ENCODE results near the gene AAMP.
"Not testable (repeated sequence)": the region's sequence is repeated elsewhere in the genome, so short reads cannot be mapped to it uniquely, and the experiment has no call there.

The AAMP gene, protein sequence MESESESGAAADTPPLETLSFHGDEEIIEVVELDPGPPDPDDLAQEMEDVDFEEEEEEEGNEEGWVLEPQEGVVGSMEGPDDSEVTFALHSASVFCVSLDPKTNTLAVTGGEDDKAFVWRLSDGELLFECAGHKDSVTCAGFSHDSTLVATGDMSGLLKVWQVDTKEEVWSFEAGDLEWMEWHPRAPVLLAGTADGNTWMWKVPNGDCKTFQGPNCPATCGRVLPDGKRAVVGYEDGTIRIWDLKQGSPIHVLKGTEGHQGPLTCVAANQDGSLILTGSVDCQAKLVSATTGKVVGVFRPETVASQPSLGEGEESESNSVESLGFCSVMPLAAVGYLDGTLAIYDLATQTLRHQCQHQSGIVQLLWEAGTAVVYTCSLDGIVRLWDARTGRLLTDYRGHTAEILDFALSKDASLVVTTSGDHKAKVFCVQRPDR

DNA sequence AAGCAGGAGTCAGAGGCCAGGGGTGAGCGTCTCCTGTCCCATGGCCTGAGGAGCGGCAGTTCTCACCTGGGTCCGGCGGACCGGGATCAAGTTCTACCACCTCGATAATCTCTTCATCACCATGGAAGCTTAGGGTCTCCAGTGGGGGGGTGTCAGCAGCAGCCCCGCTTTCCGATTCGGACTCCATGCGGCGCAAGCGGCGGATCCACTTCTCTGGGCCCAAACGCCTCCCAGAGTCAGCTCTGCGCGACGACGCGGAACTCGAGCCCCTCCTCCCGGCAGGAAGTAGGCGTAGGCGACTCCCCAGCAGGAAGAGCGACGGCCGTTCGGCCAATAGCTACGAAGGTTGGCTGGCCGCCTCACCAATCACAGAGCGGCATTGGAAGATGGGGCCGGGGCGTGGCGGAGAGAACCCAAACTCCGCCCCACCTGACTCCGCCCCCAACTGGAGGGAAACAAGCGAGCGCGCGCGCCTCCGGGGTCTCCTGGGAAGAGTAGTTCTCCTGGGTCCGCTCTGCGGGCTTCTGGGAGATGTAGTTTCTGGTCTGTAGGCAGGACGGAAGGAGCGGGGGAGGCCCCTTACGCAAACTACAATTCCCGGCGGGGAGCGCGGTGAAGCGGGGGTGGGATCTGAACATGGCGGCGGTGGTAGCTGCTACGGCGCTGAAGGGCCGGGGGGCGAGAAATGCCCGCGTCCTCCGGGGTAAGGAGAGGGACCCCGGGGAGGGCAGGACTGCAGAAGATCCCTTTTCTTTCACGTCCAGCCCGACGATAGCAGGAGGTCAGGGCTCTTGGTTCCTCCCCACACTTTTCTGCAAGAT lies at the start of gene AAMP, which contains the start of gene PNKD:
AAMP (minus strand) TSS at position 238 of the 821 bp plus-strand sequence; CDS start at position 187, 51 bp downstream.
PNKD (plus strand) TSS at position 620 of the 821 bp plus-strand sequence; CDS start at position 637, 17 bp downstream.
- H3K27me3 Mint-ChIP-seq, result no peaks in the 10 kb centered on the region

DNA sequence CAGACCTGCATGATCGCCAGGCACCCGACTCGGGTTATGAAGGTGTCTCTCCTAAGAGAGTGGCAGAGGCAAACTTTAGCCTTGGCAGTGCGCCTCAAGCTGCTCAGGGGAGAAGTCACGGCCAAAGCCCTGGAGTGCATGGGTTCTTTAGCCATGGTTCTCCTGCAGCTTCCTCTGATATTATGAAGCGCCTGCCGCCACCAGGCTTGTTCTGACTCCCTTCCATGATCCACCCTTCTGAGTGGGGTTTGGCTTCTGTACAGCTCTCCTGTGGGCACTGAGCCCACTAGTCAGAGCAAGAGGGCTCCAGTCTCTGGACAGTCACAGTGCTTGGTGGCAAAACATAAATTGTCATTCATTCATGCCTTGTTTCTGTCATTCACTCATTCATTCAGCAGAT lies 48.3 kb upstream of the AAMP start:
- Mint-ChIP-seq H3K36me3 (peaks cover 2% of the 10 kb centered on the region), H3K27me3 (no peaks in the 10 kb centered on the region), H3K27ac (no peak overlapping the region), H3K4me3 (no peak overlapping the region), H3K9me3 (ENCODE audit: low read depth) (no peaks in the 10 kb centered on the region), H3K4me1 (ENCODE audit: low read depth) (peaks cover 59% of the 10 kb centered on the region)

More for the DNA sequence above, at the start of gene AAMP, which contains the start of gene PNKD:
- Mint-ChIP-seq H3K36me3 (peaks cover 6% of the 10 kb centered on the region), H3K9me3 (ENCODE audit: low read depth) (no peaks in the 10 kb centered on the region), H3K27ac (peak within 1 kb of the TSS; percentile 90), H3K4me3 (peak within 1 kb of the TSS; percentile 95), H3K4me1 (ENCODE audit: low read depth) (peaks cover 45% of the 10 kb centered on the region)

DNA sequence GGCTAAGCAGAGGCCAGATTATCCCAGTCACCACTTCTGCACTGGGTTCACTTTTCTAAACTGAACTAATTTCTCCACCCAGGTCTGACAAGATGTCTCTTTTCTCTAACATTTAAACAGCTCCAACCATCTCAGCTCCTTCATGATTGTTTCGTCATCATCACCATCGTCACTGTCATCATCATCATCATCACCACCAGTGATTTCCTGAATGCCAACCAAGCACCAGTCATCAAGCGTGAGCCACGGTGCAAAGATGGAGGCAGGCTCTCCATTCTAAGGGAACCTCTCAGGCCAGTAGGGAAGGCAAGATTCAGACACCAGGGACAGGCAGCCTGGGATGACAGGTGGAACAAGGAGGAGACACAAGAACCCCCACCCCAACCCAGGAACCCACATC lies 47.9 kb upstream of the AAMP start:
- Mint-ChIP-seq H3K27ac (peak overlapping the region; percentile 41), H3K4me3 (peak overlapping the region; percentile 62)

DNA sequence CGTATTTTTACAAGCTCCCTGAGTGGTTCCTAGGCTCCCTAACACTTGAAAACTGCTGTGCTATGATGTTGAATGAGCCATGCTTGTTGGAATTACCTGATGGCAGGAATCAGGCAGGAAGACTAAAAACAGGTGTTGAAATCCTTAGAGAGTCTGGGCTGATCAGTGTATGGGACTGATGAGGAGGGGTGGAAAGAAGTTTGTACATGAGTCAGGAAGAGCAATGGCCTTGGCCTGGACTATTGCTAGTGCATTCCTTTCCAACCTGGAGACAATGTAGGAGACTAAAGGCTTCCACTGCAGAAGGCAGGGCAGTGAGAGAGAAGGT lies 47.3 kb upstream of the AAMP start:
- Mint-ChIP-seq H3K4me3 (peak overlapping the region; percentile 62), H3K27me3 (no peaks in the 10 kb centered on the region), H3K9me3 (ENCODE audit: low read depth) (no peaks in the 10 kb centered on the region), H3K4me1 (ENCODE audit: low read depth) (peaks cover 54% of the 10 kb centered on the region), H3K36me3 (peaks cover 2% of the 10 kb centered on the region), H3K27ac (peak overlapping the region; percentile 79)

More for the DNA sequence above, 47.9 kb upstream of the AAMP start:
- peaks cover 59% of the 10 kb centered on the region for H3K4me1 Mint-ChIP-seq (ENCODE audit: low read depth)
- peaks cover 2% of the 10 kb centered on the region for H3K36me3 Mint-ChIP-seq
- no peaks in the 10 kb centered on the region for H3K9me3 Mint-ChIP-seq (ENCODE audit: low read depth)
- H3K27me3 Mint-ChIP-seq, result no peaks in the 10 kb centered on the region

DNA sequence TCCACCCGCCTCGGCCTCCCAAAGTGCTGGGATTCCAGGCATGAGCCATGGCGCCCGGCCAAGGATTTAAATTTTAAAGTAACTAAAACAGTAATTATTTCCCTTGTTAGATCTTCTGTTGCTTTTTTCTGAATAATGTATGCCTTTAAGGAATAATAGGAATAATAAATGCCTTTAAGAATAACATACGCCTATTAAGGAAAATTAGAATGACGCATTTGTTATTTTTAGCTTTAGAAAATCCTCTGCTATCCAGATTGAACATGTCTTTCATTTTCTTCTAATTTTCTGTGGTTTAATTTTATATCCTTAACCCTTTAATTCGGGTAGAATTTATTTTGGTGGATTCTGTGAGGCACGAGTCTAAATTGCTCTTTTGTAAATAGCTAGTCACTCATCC lies 45.5 kb upstream of the AAMP start:
- Mint-ChIP-seq H3K27ac (peak overlapping the region; percentile 83), H3K36me3 (peaks cover 2% of the 10 kb centered on the region), H3K27me3 (no peaks in the 10 kb centered on the region), H3K4me1 (ENCODE audit: low read depth) (peaks cover 44% of the 10 kb centered on the region), H3K4me3 (peak overlapping the region; percentile 62), H3K9me3 (ENCODE audit: low read depth) (no peaks in the 10 kb centered on the region)

DNA sequence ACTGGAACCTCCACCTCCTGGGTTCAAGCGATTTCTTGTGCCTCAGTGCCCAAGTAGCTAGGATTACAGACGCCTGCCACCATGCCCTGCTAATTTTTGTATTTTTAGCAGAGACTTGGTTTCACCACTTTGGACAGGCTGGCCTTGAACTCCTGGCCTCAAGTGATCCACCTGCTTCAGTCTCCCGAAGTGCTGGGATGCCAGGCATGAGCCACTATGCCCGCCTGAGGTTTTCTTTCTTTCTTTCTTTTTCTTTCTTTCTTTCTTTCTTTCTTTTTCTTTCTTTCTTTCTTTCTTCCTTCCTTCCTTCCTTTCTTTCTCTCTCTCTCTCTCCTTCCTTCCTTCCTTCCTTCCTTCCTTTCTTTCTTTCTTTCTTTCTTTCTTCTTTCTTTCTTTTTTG lies 44.8 kb upstream of the AAMP start:
- peaks cover 39% of the 10 kb centered on the region for H3K4me1 Mint-ChIP-seq (ENCODE audit: low read depth)
- not testable (repeated sequence) for H3K36me3 Mint-ChIP-seq; H3K9me3 Mint-ChIP-seq (ENCODE audit: low read depth); H3K27me3 Mint-ChIP-seq; H3K27ac Mint-ChIP-seq; H3K4me3 Mint-ChIP-seq

DNA sequence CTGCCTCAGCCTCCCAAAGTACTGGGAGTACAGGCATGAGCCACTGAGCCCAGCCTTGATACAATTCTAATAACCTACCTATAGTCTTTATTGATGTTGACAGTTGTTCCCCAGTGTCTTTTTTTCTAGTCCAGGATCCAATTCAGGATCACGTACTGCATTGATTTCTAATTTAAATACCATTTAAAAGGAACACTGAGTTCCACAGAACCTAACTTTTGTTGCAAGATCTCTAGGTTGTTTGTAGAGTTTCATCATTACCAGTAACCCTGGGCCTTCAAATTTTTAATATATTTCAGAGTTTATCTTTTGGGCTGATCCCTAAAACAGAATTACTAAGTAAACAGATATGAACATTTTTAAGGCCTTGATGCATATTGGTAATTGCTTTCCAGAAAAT lies 43.4 kb upstream of the AAMP start:
- Mint-ChIP-seq H3K36me3 (peaks cover 2% of the 10 kb centered on the region), H3K4me1 (ENCODE audit: low read depth) (peaks cover 36% of the 10 kb centered on the region), H3K27ac (no peak overlapping the region), H3K27me3 (no peaks in the 10 kb centered on the region), H3K4me3 (no peak overlapping the region), H3K9me3 (ENCODE audit: low read depth) (no peaks in the 10 kb centered on the region)

DNA sequence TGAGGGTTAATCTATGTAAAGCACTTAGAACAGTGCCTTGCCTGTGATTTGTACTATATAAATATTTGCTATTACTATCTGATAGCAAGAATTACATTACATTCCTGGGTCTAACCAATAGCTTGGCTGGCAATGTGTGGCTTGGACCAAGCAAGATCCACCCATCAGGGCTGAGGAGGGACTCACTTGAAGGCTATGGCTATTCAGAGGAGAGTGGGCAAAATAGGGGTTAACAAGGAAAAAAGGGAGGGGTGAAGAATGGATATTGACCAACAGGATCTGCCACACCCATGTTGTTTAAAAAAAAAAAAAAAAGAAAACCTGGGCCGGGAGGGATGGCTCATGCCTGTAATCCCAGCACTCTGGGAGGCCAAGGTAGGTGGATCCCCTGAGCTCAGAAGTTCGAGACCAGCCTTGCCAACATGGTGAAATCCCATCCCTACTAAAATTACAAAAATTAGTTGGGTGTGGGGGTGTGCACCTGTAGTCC lies 42.4 kb upstream of the AAMP start:
- H3K36me3 Mint-ChIP-seq, result peaks cover 1% of the 10 kb centered on the region
- no peaks in the 10 kb centered on the region for H3K27me3 Mint-ChIP-seq
- no peak overlapping the region for H3K4me3 Mint-ChIP-seq
- no peak overlapping the region for H3K27ac Mint-ChIP-seq
- H3K4me1 Mint-ChIP-seq (ENCODE audit: low read depth), result peaks cover 36% of the 10 kb centered on the region
- no peaks in the 10 kb centered on the region for H3K9me3 Mint-ChIP-seq (ENCODE audit: low read depth)

DNA sequence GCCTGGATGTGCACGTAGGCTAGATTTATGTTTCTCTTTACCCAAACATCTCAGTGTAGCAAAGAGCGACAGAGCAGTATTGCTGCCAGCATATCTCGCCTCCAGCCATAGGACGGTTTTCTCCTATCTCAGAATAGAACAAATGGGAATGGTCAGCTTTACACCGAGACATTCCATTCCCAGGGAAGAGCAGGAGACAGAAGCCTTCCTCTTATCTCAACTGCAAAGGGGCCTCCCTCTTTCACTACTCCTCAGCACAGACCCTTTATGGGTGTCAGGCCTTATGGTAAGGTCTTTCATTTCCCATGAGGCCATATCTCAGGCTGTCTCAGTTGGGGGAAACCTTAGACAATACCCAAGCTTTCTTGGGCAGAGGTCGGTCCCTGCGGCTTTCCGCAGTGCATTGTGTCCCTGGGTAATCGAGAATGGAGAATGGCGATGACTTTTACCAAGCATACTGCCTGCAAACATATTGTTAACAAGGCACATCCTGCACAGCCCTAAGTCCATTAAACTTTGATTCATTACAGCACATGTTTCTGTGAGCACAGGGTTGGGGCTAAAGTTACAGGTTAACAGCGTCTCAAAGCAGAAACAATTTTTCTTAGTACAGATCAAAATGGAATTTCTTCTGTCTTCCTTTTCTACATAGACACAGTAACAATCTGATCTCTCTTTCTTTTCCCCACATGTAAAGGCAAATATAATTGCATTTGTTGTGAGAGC lies 41.8 kb upstream of the AAMP start:
- peaks cover 30% of the 10 kb centered on the region for H3K4me1 Mint-ChIP-seq (ENCODE audit: low read depth)
- H3K27ac Mint-ChIP-seq; H3K9me3 Mint-ChIP-seq (ENCODE audit: low read depth); H3K4me3 Mint-ChIP-seq; H3K27me3 Mint-ChIP-seq; H3K36me3 Mint-ChIP-seq: not testable (repeated sequence)

DNA sequence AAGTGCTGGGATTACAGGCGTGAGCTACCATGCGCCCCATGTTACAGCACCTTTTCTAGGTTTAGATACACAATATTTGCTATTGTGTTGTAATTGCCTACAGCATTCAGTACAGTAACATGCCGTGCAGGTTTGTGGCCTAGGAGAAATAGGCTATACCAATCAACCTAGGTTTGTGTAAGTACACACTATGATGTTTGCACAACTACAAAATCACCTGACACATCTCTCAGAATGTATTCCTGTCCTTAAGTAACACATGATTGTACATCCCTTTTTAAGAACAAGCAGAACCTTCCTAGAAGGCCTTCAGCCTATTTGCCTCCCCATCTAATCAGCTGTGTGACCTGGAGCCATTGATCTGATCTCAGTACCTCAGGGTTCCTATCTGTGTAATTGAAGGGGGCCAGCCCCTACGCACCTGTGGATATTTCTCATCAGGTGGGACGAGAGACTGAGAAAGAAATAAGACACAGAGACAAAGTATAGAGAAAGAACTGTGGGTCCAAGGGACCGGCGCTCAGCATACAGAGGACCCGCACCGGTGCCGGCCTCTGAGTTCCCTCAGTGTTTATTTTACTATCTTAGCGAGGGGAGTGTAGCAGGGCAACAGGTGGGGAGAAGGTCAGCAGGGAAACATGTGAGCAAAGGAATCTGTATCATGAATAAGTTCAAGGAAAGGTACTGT lies 41.1 kb upstream of the AAMP start:
- no peaks in the 10 kb centered on the region for H3K36me3 Mint-ChIP-seq
- no peak overlapping the region for H3K4me3 Mint-ChIP-seq
- H3K27ac Mint-ChIP-seq, result no peak overlapping the region
- H3K27me3 Mint-ChIP-seq, result no peaks in the 10 kb centered on the region
- no peaks in the 10 kb centered on the region for H3K9me3 Mint-ChIP-seq (ENCODE audit: low read depth)
- H3K4me1 Mint-ChIP-seq (ENCODE audit: low read depth), result peaks cover 23% of the 10 kb centered on the region

DNA sequence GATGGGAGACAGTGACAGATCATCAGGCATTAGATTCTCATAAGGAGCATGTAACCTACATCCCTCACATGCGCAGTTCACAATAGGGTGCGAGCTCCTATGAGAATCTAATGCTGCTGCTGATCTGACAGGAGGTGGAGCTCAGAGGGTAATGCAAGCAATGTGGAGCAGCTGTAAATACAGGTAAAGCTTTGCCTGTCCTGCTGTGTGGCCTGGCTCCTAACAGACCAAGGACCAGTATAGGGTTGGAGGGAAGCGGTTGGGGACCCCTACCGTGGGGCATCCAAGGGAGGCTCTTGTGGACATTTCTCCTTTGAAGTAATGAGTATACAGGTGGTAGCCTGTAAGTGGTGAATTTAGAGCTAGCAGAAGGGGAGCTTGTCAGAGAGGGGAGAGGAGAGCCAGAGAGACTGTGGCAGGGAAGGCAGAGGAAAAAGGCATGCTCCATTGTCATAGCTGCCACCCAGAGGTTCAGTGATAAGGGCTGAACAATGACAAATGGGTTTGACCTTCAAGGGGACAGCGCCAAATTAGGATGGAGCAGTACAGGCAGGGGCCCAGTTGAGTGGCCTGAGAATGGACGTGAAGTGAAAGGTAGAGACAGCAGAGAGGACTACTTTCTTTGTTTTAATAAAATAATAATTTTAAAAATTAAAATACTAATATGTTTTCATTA lies 37.6 kb upstream of the AAMP start:
- Mint-ChIP-seq H3K27me3 (no peaks in the 10 kb centered on the region), H3K4me3 (no peak overlapping the region), H3K9me3 (ENCODE audit: low read depth) (no peaks in the 10 kb centered on the region), H3K27ac (no peak overlapping the region), H3K36me3 (no peaks in the 10 kb centered on the region), H3K4me1 (ENCODE audit: low read depth) (peaks cover 15% of the 10 kb centered on the region)

DNA sequence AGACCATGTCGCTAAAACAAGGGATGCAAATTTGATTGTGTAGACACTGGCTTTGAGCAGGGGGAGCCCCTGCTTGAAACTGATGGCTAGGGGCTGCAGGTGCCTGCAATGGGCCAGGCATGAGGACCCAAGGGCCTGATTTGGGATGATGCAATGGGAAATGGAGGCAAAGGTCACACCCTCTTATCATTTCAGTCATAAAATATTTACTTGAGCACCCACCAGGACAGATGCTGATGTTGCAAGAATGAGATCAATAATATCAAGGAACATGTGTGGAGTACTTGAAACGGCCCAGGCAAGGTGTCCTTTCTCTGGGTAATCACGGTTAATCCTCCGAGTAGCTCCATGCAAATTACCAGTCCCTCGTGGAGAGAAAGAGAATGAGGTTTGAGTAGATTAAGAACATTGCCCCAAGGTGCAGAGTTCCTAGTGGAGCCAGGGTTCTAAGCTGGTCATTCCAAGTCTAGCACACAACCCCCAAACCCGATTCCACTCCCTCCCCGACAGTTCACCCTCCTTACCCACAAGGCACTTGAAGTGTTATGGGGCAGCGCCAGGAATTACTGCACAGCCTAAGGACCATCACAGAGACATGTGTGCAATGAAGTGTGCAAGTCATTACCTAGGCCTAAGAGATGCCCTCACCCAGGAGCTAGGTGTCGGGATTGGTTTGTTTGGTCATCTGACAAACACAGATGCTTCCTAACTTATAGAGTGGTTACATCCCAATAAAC lies 36.4 kb upstream of the AAMP start:
- Mint-ChIP-seq H3K4me3 (no peak overlapping the region), H3K27ac (no peak overlapping the region), H3K36me3 (no peaks in the 10 kb centered on the region), H3K4me1 (ENCODE audit: low read depth) (peaks cover 15% of the 10 kb centered on the region), H3K9me3 (ENCODE audit: low read depth) (no peaks in the 10 kb centered on the region), H3K27me3 (no peaks in the 10 kb centered on the region)

DNA sequence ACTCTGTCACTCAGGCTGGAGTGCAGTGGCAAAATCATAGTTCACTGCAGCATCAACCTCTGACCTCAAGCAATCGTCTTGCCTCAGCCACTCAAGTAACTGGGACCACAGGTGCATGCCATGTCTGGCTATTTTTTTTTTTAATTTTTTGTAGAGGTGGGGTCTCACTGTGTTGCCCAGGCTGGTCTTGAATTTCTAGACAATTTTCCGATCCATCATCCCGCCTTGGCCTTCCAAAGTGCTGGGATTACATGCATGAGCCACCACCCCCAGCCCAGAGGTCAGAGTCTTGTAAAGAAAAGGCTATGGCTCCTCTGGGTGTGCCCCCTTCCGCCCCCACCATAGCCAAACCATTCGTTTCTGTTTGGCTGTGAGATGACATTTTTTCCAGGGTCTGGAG lies 35.4 kb upstream of the AAMP start:
- Mint-ChIP-seq H3K4me1 (ENCODE audit: low read depth) (peaks cover 17% of the 10 kb centered on the region), H3K9me3 (ENCODE audit: low read depth) (no peaks in the 10 kb centered on the region), H3K27me3 (no peaks in the 10 kb centered on the region), H3K36me3 (no peaks in the 10 kb centered on the region), H3K4me3 (no peak overlapping the region), H3K27ac (no peak overlapping the region)

All from activated naive CD8-positive, alpha-beta T cell (primary cell).